CD4-positive, alpha-beta T cell (primary cell): ENCODE results near the gene HES4. TPM values are rescaled to one million over a fixed set of nuclear protein-coding genes. Genes with fewer than 3 reads are reported as not detected.

Experiments
- ATAC-seq: fragments of 200-7000 bp; cut with Tn5 transposase; one replicate; pipeline ENCODE4 v1.10.0; 2022; ENCODE audit warnings: mild to moderate bottlenecking; ENCODE audit not compliant: poor library complexity
- CTCF ChIA-PET: fragments of 350-600 bp; sonication (Branson Sonifier 250); formaldehyde crosslinking; loops from one replicate; lab custom pipeline; 2021; ENCODE audit warnings: antibody characterized with exemption, inconsistent platforms; lab: Charles Lee
- POLR2A ChIA-PET: fragments of 350-600 bp; sonication (Branson Sonifier 250); formaldehyde crosslinking; loops from one replicate; lab custom pipeline; 2021; ENCODE audit warnings: antibody characterized with exemption, inconsistent platforms; lab: Charles Lee
- DNase-seq, 14 experiments: peaks; one replicate each; pipeline ENCODE4 v3.0.0-alpha.2; 2013 to 2020; ENCODE audit warnings: mixed read lengths in 2 of 14
- H3K27ac ChIP-seq, 2 donors: one replicate each; pipeline versions ENCODE4 v1.5.1 to v1.7.0; 2013; ENCODE audit warnings: low read length in 2 of 2, low read depth in 1 of 2, mild to moderate bottlenecking in 1 of 2
- H3K27me3 ChIP-seq, 2 experiments: 1 replicate in 1 of 2; 2 replicates in 1 of 2; pipeline versions ENCODE4 v1.6.1 to v1.7.0; 2013; ENCODE audit warnings: low read length in 2 of 2, control low read depth in 1 of 2, mild to moderate bottlenecking in 1 of 2, moderate library complexity in 1 of 2; ENCODE audit not compliant: insufficient read depth in 2 of 2, control insufficient read depth in 1 of 2
- H3K36me3 ChIP-seq: one replicate; pipeline ENCODE4 v1.6.1; 2013; ENCODE audit warnings: low read length, control low read depth; ENCODE audit not compliant: insufficient read depth
- H3K4me1 ChIP-seq: one replicate; pipeline ENCODE4 v1.6.1; 2013; ENCODE audit warnings: low read length, control low read depth; ENCODE audit not compliant: insufficient read depth
- H3K4me3 ChIP-seq: one replicate; pipeline ENCODE4 v1.5.1; 2013; ENCODE audit warnings: mild to moderate bottlenecking, low read length, moderate library complexity
- H3K9me3 ChIP-seq, 2 experiments: 1 replicate in 1 of 2; 2 replicates in 1 of 2; pipeline versions ENCODE4 v1.6.1 to v1.7.0; 2013; ENCODE audit warnings: low read length in 2 of 2, mild to moderate bottlenecking in 2 of 2, control low read depth in 1 of 2, moderate library complexity in 1 of 2; ENCODE audit not compliant: control insufficient read depth in 1 of 2, insufficient read depth in 1 of 2
- H3K27ac Mint-ChIP-seq: one replicate; pipeline ENCODE4 v1.8.0; 2020; ENCODE audit warnings: mixed read lengths
- H3K27me3 Mint-ChIP-seq: one replicate; pipeline ENCODE4 v1.8.0; 2021; ENCODE audit warnings: mixed read lengths
- H3K36me3 Mint-ChIP-seq: one replicate; pipeline ENCODE4 v1.8.0; 2021; ENCODE audit warnings: low read depth, mixed read lengths
- H3K4me1 Mint-ChIP-seq: one replicate; pipeline ENCODE4 v1.8.0; 2021; ENCODE audit warnings: low read depth, mixed read lengths
- H3K4me3 Mint-ChIP-seq: one replicate; pipeline ENCODE4 v1.8.0; 2020; ENCODE audit warnings: mild to moderate bottlenecking, mixed read lengths
- H3K9me3 Mint-ChIP-seq: one replicate; pipeline ENCODE4 v1.8.0; 2020; ENCODE audit warnings: mixed read lengths
- CTCF ChIP-seq: fragments of 200-600 bp; IDR thresholded peaks from one replicate; pipeline ENCODE4 v1.8.0; 2022; ENCODE audit warnings: antibody characterized with exemption, mild to moderate bottlenecking
- intact Hi-C, 2 experiments: fragments of 100-400 bp; cut with DNase I in 1 of 2; cut with micrococcal nuclease in 1 of 2; formaldehyde crosslinking; loops; one replicate each; pipeline versions ENCODE4 v1.15.1 to v1.9.0; 2023 to 2025; cut with DNase I, micrococcal nuclease
- total RNA-seq, 174 experiments: library from RNA in 2 of 174; stranded (reverse) in 2 of 174; gene quantifications; one replicate each; pipeline ENCODE4 v1.2.3 and lab custom pipeline; 2021 to 2026

Gene HES4
- total RNA-seq, 2 experiments from 2014 or later, result 29.0 to 30.9 TPM

GRCh38 chr1:1024771-1025699 is 25.1 kb upstream of the HES4 start:
- Mint-ChIP-seq H3K27ac (no peak overlapping the region), H3K9me3 (no peaks in the 10 kb centered on the region), H3K4me3 (no peak overlapping the region), H3K27me3 (peaks cover 5% of the 10 kb centered on the region), H3K4me1 (peaks cover 11% of the 10 kb centered on the region), H3K36me3 (no peaks in the 10 kb centered on the region)
- Histone ChIP-seq H3K4me3 (no peak overlapping the region), H3K27ac (no peak overlapping the region), H3K4me1 (peaks cover 24% of the 10 kb centered on the region), H3K9me3 (no peaks in the 10 kb centered on the region), H3K27me3 (peaks cover 0 to 2% of the 10 kb centered on the region in 2 experiments), H3K36me3 (no peaks in the 10 kb centered on the region)
- DNase-seq (no peak), ATAC-seq (no peak)
- TF ChIP-seq CTCF, result no peak
- POLR2A ChIA-PET, result no interaction called here
- intact Hi-C loops, result no loop called here
- CTCF ChIA-PET, result no interaction called here

GRCh38 chr1:1024149-1024770 is 24.4 kb upstream of the HES4 start:
- Histone ChIP-seq H3K27me3 (peaks cover 0 to 2% of the 10 kb centered on the region in 2 experiments), H3K4me3 (no peak overlapping the region), H3K27ac (no peak overlapping the region), H3K4me1 (peaks cover 24% of the 10 kb centered on the region), H3K36me3 (no peaks in the 10 kb centered on the region), H3K9me3 (no peaks in the 10 kb centered on the region)
- ChIA-PET POLR2A (no interaction called here), CTCF (no interaction called here)
- peaks cover 11% of the 10 kb centered on the region for H3K4me1 Mint-ChIP-seq
- no peaks in the 10 kb centered on the region for H3K9me3 Mint-ChIP-seq
- DNase-seq, result no peak
- ATAC-seq, result no peak
- H3K27me3 Mint-ChIP-seq, result peaks cover 5% of the 10 kb centered on the region
- no peak overlapping the region for H3K27ac Mint-ChIP-seq
- no peaks in the 10 kb centered on the region for H3K36me3 Mint-ChIP-seq
- no peak for TF ChIP-seq CTCF
- no peak overlapping the region for H3K4me3 Mint-ChIP-seq
- intact Hi-C loops, result no loop called here

GRCh38 chr1:1023700-1024099 is 23.8 kb upstream of the HES4 start:
- no peak for ATAC-seq
- no peaks in the 10 kb centered on the region for H3K36me3 Mint-ChIP-seq
- H3K9me3 Mint-ChIP-seq, result no peaks in the 10 kb centered on the region
- DNase-seq, result no peak
- CTCF ChIA-PET, result no interaction called here
- no peak overlapping the region for H3K27ac Mint-ChIP-seq
- intact Hi-C loops, result no loop called here
- H3K4me3 Mint-ChIP-seq, result no peak overlapping the region
- H3K27me3 Mint-ChIP-seq, result peaks cover 5% of the 10 kb centered on the region
- Histone ChIP-seq H3K4me3 (no peak overlapping the region), H3K4me1 (peaks cover 30% of the 10 kb centered on the region), H3K27me3 (peaks cover 0 to 2% of the 10 kb centered on the region in 2 experiments), H3K9me3 (no peaks in the 10 kb centered on the region), H3K36me3 (no peaks in the 10 kb centered on the region), H3K27ac (no peak overlapping the region)
- peaks cover 11% of the 10 kb centered on the region for H3K4me1 Mint-ChIP-seq
- no peak for TF ChIP-seq CTCF
- POLR2A ChIA-PET, result no interaction called here
